Inferior parietal cortex (tissue), 1 donor: ENCODE measurements around the gene EAF1.
A peak's percentile ranks its signal among the peaks of the same experiment; 100 is the strongest.
"Not testable (repeated sequence)": the region's sequence is repeated elsewhere in the genome, so short reads cannot be mapped to it uniquely, and the experiment has no call there.

ENCODE experiments used
- DNase-seq: peaks from one replicate; pipeline ENCODE4 v3.0.0-alpha.2; 2016; ENCODE audit errors: extremely low spot score

Gene EAF1

GRCh38 chr3:15405448-15406050, 21.8 kb upstream of the EAF1 start:
- peak; percentile 72 for DNase-seq

- no peak for DNase-seq
Measured at GRCh38 chr3:15409239-15409638, 18.2 kb upstream of the EAF1 start.

GRCh38 chr3:15409774-15410173, 17.6 kb upstream of the EAF1 start:
- DNase-seq: no peak

GRCh38 chr3:15410966-15411365, 16.4 kb upstream of the EAF1 start:
- DNase-seq: not testable (repeated sequence)

GRCh38 chr3:15420871-15421270, 6.5 kb upstream of the EAF1 start:
- no peak for DNase-seq

GRCh38 chr3:15426579-15427118, 749 bp upstream of the EAF1 start:
- no peak for DNase-seq

GRCh38 chr3:15427981-15428380, 583 bp downstream of the EAF1 start:
- no peak for DNase-seq

- DNase-seq: no peak
Measured at GRCh38 chr3:15428539-15428938, 1.1 kb downstream of the EAF1 start.

GRCh38 chr3:15429080-15429479, 1.7 kb downstream of the EAF1 start:
- DNase-seq: no peak

GRCh38 chr3:15430624-15431023, 3.2 kb downstream of the EAF1 start:
- no peak for DNase-seq

GRCh38 chr3:15431256-15431837, 3.9 kb downstream of the EAF1 start:
- no peak for DNase-seq

- DNase-seq: no peak
Measured at GRCh38 chr3:15433531-15433930, 6.1 kb downstream of the EAF1 start.

GRCh38 chr3:15434756-15435155, 7.4 kb downstream of the EAF1 start:
- no peak for DNase-seq

- DNase-seq: no peak
Measured at GRCh38 chr3:15436246-15436645, 8.8 kb downstream of the EAF1 start.

GRCh38 chr3:15438983-15439382, 11.6 kb downstream of the EAF1 start:
- no peak for DNase-seq

GRCh38 chr3:15439476-15439875, 12.1 kb downstream of the EAF1 start:
- DNase-seq: no peak

- DNase-seq: no peak
Measured at GRCh38 chr3:15440891-15441290, 13.5 kb downstream of the EAF1 start.

- DNase-seq: no peak
Measured at GRCh38 chr3:15443826-15444524, 16.6 kb downstream of the EAF1 start.

GRCh38 chr3:15449489-15450224, 22.3 kb downstream of the EAF1 start:
- DNase-seq: no peak

- no peak for DNase-seq
Measured at GRCh38 chr3:15450438-15451215, 23.2 kb downstream of the EAF1 start.
